Memory B cell (primary cell): Measurements from ENCODE around the gene WDR7.

Experiments
- ATAC-seq: fragments of 150-1000 bp; cut with Tn5 transposase; 2 replicates; pipeline ENCODE4 v1.10.0; 2021; ENCODE audit warnings: low read depth, mild to moderate bottlenecking, moderate library complexity
- DNase-seq, 2 donors: peaks; one replicate each; pipeline ENCODE4 v3.0.0; 2022; ENCODE audit warnings: low spot score in 2 of 2
- H3K27ac Mint-ChIP-seq: one replicate; pipeline ENCODE4 v1.8.0; 2022; ENCODE audit warnings: mild to moderate bottlenecking, moderate library complexity, mixed read lengths
- H3K27me3 Mint-ChIP-seq: one replicate; pipeline ENCODE4 v1.8.0; 2022; ENCODE audit warnings: mixed read lengths
- H3K36me3 Mint-ChIP-seq: one replicate; pipeline ENCODE4 v1.8.0; 2022; ENCODE audit warnings: mild to moderate bottlenecking, mixed read lengths
- H3K4me1 Mint-ChIP-seq: one replicate; pipeline ENCODE4 v1.8.0; 2022; ENCODE audit warnings: mixed read lengths
- H3K4me3 Mint-ChIP-seq: one replicate; pipeline ENCODE4 v1.8.0; 2022; ENCODE audit warnings: mild to moderate bottlenecking, moderate library complexity, mixed read lengths
- H3K9me3 Mint-ChIP-seq: one replicate; pipeline ENCODE4 v1.8.0; 2022; ENCODE audit warnings: mixed read lengths

The WDR7 gene

GRCh38 chr18:56910967-56911366, 259.8 kb downstream of the WDR7 start:
- Mint-ChIP-seq H3K27me3 (no peaks in the 10 kb centered on the region), H3K9me3 (no peaks in the 10 kb centered on the region), H3K27ac (no peak overlapping the region), H3K4me3 (no peak overlapping the region), H3K36me3 (peaks cover 20% of the 10 kb centered on the region), H3K4me1 (peaks cover 2% of the 10 kb centered on the region)
- DNase-seq (no peak), ATAC-seq (no peak)

- Mint-ChIP-seq H3K36me3 (peaks cover 17% of the 10 kb centered on the region), H3K27ac (no peak overlapping the region), H3K9me3 (no peaks in the 10 kb centered on the region), H3K27me3 (no peaks in the 10 kb centered on the region), H3K4me1 (peaks cover 2% of the 10 kb centered on the region), H3K4me3 (no peak overlapping the region)
- DNase-seq: no peak
- ATAC-seq: no peak
Measured at GRCh38 chr18:56913941-56914340, 262.8 kb downstream of the WDR7 start.

DNA sequence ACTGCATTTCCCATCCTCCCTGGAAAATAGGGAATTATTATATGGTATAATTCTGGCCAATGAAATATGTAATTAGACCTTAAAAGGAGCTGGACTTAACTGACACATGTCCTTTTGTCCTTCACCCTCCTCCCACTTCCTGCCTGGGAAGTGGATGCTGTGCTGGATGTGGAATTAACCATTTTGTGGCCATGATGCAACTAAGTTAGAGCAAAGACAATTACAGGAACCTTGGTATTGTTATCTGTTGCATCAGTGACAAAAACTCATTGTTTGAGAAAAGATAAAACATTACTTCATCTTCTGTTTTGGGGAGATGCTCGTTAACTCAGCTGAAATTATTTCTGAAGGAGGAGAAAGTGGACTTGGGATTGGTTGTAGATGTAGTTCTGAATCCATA, 268.0 kb downstream of the WDR7 start:
- DNase-seq (no peak), ATAC-seq (no peak)

GRCh38 chr18:56921896-56922480, 270.8 kb downstream of the WDR7 start:
- no peak for DNase-seq
- no peaks in the 10 kb centered on the region for H3K9me3 Mint-ChIP-seq
- H3K27me3 Mint-ChIP-seq: no peaks in the 10 kb centered on the region
- H3K36me3 Mint-ChIP-seq: peaks cover 22% of the 10 kb centered on the region
- H3K4me3 Mint-ChIP-seq: no peak overlapping the region
- no peak for ATAC-seq
- H3K4me1 Mint-ChIP-seq: peaks cover 14% of the 10 kb centered on the region
- H3K27ac Mint-ChIP-seq: no peak overlapping the region

More for the DNA sequence above, 268.0 kb downstream of the WDR7 start:
- Mint-ChIP-seq H3K27me3 (no peaks in the 10 kb centered on the region), H3K36me3 (peaks cover 11% of the 10 kb centered on the region), H3K9me3 (no peaks in the 10 kb centered on the region), H3K27ac (no peak overlapping the region), H3K4me3 (no peak overlapping the region), H3K4me1 (peaks cover 14% of the 10 kb centered on the region)

GRCh38 chr18:56926734-56927133, 275.6 kb downstream of the WDR7 start:
- no peak overlapping the region for H3K27ac Mint-ChIP-seq
- H3K36me3 Mint-ChIP-seq: peaks cover 25% of the 10 kb centered on the region
- ATAC-seq (no peak), DNase-seq (no peak)
- H3K4me3 Mint-ChIP-seq: no peak overlapping the region
- no peaks in the 10 kb centered on the region for H3K27me3 Mint-ChIP-seq
- H3K9me3 Mint-ChIP-seq: no peaks in the 10 kb centered on the region
- peaks cover 4% of the 10 kb centered on the region for H3K4me1 Mint-ChIP-seq

DNA sequence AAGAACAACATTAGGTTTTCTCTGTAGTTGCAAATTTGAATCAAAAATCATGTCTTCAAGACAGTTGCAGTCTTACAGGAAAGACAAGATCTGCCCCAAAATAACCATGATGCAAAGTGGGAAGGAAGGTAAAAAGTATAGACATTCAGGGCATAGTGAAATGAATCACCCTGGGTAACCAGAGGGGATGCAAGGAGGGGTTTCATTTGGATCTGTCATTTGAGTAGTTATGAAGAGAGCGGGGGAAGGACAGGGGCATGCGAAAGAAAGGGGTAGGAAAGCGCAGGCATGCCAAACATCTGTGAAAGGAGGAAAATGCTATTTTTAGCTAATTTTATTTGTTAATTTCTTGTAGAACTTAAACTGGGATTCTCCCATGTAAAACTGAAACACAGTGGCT, 276.6 kb downstream of the WDR7 start:
- DNase-seq (no peak), ATAC-seq (no peak)
- peaks cover 32% of the 10 kb centered on the region for H3K36me3 Mint-ChIP-seq
- H3K4me1 Mint-ChIP-seq: no peaks in the 10 kb centered on the region
- H3K27me3 Mint-ChIP-seq: no peaks in the 10 kb centered on the region
- no peaks in the 10 kb centered on the region for H3K9me3 Mint-ChIP-seq
- H3K27ac Mint-ChIP-seq: no peak overlapping the region
- no peak overlapping the region for H3K4me3 Mint-ChIP-seq

- Mint-ChIP-seq H3K36me3 (peaks cover 36% of the 10 kb centered on the region), H3K4me3 (no peak overlapping the region), H3K27ac (no peak overlapping the region), H3K9me3 (no peaks in the 10 kb centered on the region), H3K4me1 (no peaks in the 10 kb centered on the region), H3K27me3 (no peaks in the 10 kb centered on the region)
- no peak for ATAC-seq
- no peak for DNase-seq
Measured at GRCh38 chr18:56929886-56930285, 278.7 kb downstream of the WDR7 start.

- Mint-ChIP-seq H3K4me3 (no peak overlapping the region), H3K27ac (no peak overlapping the region)
- no peak for ATAC-seq
Measured at GRCh38 chr18:56933472-56933871, 282.3 kb downstream of the WDR7 start.

GRCh38 chr18:56934131-56934530, 283.0 kb downstream of the WDR7 start:
- Mint-ChIP-seq H3K4me1 (no peaks in the 10 kb centered on the region), H3K4me3 (no peak overlapping the region), H3K36me3 (peaks cover 37% of the 10 kb centered on the region), H3K9me3 (no peaks in the 10 kb centered on the region), H3K27me3 (no peaks in the 10 kb centered on the region), H3K27ac (no peak overlapping the region)
- DNase-seq (no peak), ATAC-seq (no peak)

More at GRCh38 chr18:56933472-56933871, 282.3 kb downstream of the WDR7 start:
- DNase-seq: no peak
- Mint-ChIP-seq H3K4me1 (no peaks in the 10 kb centered on the region), H3K9me3 (no peaks in the 10 kb centered on the region), H3K27me3 (no peaks in the 10 kb centered on the region), H3K36me3 (peaks cover 35% of the 10 kb centered on the region)

- no peaks in the 10 kb centered on the region for H3K9me3 Mint-ChIP-seq
- no peaks in the 10 kb centered on the region for H3K4me1 Mint-ChIP-seq
- no peaks in the 10 kb centered on the region for H3K27me3 Mint-ChIP-seq
- H3K4me3 Mint-ChIP-seq: no peak overlapping the region
- H3K27ac Mint-ChIP-seq: no peak overlapping the region
- H3K36me3 Mint-ChIP-seq: peaks cover 35% of the 10 kb centered on the region
- no peak for DNase-seq
- no peak for ATAC-seq
Measured at GRCh38 chr18:56934906-56935305, 283.7 kb downstream of the WDR7 start.

GRCh38 chr18:56935434-56936040, 284.4 kb downstream of the WDR7 start:
- ATAC-seq (no peak), DNase-seq (no peak)
- Mint-ChIP-seq H3K4me1 (no peaks in the 10 kb centered on the region), H3K4me3 (no peak overlapping the region), H3K27ac (no peak overlapping the region), H3K9me3 (no peaks in the 10 kb centered on the region), H3K36me3 (peaks cover 35% of the 10 kb centered on the region), H3K27me3 (no peaks in the 10 kb centered on the region)

- DNase-seq (no peak), ATAC-seq (no peak)
- peaks cover 39% of the 10 kb centered on the region for H3K36me3 Mint-ChIP-seq
- no peak overlapping the region for H3K27ac Mint-ChIP-seq
- H3K27me3 Mint-ChIP-seq: no peaks in the 10 kb centered on the region
- H3K4me3 Mint-ChIP-seq: no peak overlapping the region
- no peaks in the 10 kb centered on the region for H3K9me3 Mint-ChIP-seq
- no peaks in the 10 kb centered on the region for H3K4me1 Mint-ChIP-seq
Measured at GRCh38 chr18:56936457-56936856, 285.3 kb downstream of the WDR7 start.

- DNase-seq (no peak), ATAC-seq (no peak)
- Mint-ChIP-seq H3K36me3 (peaks cover 28% of the 10 kb centered on the region), H3K27ac (no peak overlapping the region), H3K4me1 (no peaks in the 10 kb centered on the region), H3K4me3 (no peak overlapping the region), H3K9me3 (no peaks in the 10 kb centered on the region), H3K27me3 (no peaks in the 10 kb centered on the region)
Measured at GRCh38 chr18:56937874-56938430, 286.8 kb downstream of the WDR7 start.

DNA sequence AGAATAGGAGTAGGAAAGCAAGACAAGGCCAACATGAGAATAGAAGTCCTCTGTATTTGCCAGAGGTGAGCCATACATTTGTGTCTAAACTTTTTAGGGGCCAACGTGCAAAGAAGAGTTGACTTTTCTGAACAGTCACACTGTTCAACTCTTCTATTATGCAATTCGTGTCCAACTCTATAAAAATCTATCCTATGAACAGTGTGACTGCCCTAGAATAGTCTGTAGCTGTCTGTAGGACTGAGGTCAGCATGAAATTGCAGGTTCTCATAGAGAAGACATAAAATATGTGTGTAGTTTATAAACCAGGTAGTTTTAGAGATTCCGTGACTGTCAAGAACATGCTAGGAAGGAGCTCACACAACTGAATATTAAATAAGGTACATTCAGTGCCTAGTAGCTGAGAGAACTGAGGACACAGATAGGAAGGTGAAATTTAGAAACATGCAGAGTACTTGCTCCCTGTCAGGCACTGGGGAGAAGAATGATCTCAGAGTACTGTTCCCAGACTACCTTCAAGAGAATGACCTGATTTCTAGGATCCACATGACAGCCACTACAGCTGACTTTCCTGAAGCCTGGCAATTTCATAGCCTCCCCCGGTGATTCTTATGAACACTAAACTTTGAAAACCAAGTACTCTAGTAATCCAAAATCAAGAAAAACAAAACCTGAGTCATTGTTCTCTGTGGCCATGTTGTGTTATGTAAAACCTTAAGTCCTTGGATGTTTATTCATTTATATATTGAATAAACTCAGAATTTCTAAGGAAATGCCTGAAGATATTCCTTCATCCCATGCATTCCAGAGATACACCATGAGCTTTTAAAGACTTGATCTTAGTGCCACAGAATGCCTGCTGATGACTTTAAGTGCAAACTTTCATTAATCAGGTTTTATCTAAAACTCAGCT, 294.3 kb downstream of the WDR7 start:
- no peaks in the 10 kb centered on the region for H3K4me1 Mint-ChIP-seq
- no peaks in the 10 kb centered on the region for H3K27me3 Mint-ChIP-seq
- H3K4me3 Mint-ChIP-seq: no peak overlapping the region

More for the DNA sequence above, 294.3 kb downstream of the WDR7 start:
- peaks cover 14% of the 10 kb centered on the region for H3K36me3 Mint-ChIP-seq
- no peaks in the 10 kb centered on the region for H3K9me3 Mint-ChIP-seq
- no peak overlapping the region for H3K27ac Mint-ChIP-seq
- no peak for ATAC-seq
- no peak for DNase-seq
